GM06990 (cell line): Measurements from ENCODE around the gene LAPTM5.

Experiments used
- DNase-seq: peaks from one replicate; pipeline ENCODE4 v3.0.0-alpha.2; 2011; ENCODE audit not compliant: insufficient read length; ENCODE audit errors: extremely low read depth
- H3K27me3 ChIP-seq: replicated peaks from 2 replicates; pipeline ENCODE4 v1.6.0; 2011; ENCODE audit warnings: low read length; ENCODE audit not compliant: control insufficient read depth, insufficient read depth
- H3K36me3 ChIP-seq: 2 replicates; pipeline ENCODE4 v1.5.1; 2011; ENCODE audit warnings: low read length; ENCODE audit not compliant: control insufficient read depth, insufficient read depth
- H3K4me3 ChIP-seq: replicated peaks from 2 replicates; pipeline ENCODE4 v1.5.1; 2011; ENCODE audit warnings: low read depth, mild to moderate bottlenecking, control low read depth, low read length
- CTCF ChIP-seq: IDR thresholded peaks from 2 replicates; pipeline ENCODE4 v1.5.1; 2011; ENCODE audit warnings: low read length, control low read depth, mild to moderate bottlenecking, inconsistent platforms; ENCODE audit not compliant: insufficient read depth, poor library complexity, severe bottlenecking

LAPTM5 gene

GRCh38 chr1:30746212-30747032 is 11.2 kb downstream of the LAPTM5 start:
- no peak for TF ChIP-seq CTCF
- DNase-seq, result no peak
- peak overlapping the region; percentile 56 for H3K4me3 ChIP-seq
- no peaks in the 10 kb centered on the region for H3K27me3 ChIP-seq
- peaks cover 40% of the 10 kb centered on the region for H3K36me3 ChIP-seq

GRCh38 chr1:30745834-30746208 is 11.8 kb downstream of the LAPTM5 start:
- H3K4me3 ChIP-seq, result peak overlapping the region; percentile 56
- H3K27me3 ChIP-seq, result no peaks in the 10 kb centered on the region
- no peak for TF ChIP-seq CTCF
- peaks cover 46% of the 10 kb centered on the region for H3K36me3 ChIP-seq
- DNase-seq, result no peak

- H3K4me3 ChIP-seq, result peak overlapping the region; percentile 56
- no peak for DNase-seq
- TF ChIP-seq CTCF, result no peak
- peaks cover 44% of the 10 kb centered on the region for H3K36me3 ChIP-seq
- no peaks in the 10 kb centered on the region for H3K27me3 ChIP-seq
Measured at GRCh38 chr1:30745156-30745833, 12.3 kb downstream of the LAPTM5 start.

- peak overlapping the region; percentile 56 for H3K4me3 ChIP-seq
- DNase-seq, result peak; percentile 60
Measured at GRCh38 chr1:30744060-30744756, 13.4 kb downstream of the LAPTM5 start.

GRCh38 chr1:30743584-30744059 is 14.0 kb downstream of the LAPTM5 start:
- Histone ChIP-seq H3K36me3 (peaks cover 54% of the 10 kb centered on the region), H3K4me3 (peak overlapping the region; percentile 56), H3K27me3 (no peaks in the 10 kb centered on the region)
- peak; percentile 65 for DNase-seq
- TF ChIP-seq CTCF, result no peak

More at GRCh38 chr1:30744060-30744756, 13.4 kb downstream of the LAPTM5 start:
- H3K27me3 ChIP-seq, result no peaks in the 10 kb centered on the region
- no peak for TF ChIP-seq CTCF
- peaks cover 50% of the 10 kb centered on the region for H3K36me3 ChIP-seq
